ENCODE results near the gene BCKDK. TPM values are rescaled to one million over a fixed set of nuclear protein-coding genes. Genes with fewer than 3 reads are reported as not detected.
"Not testable (repeated sequence)": the region's sequence is repeated elsewhere in the genome, so short reads cannot be mapped to it uniquely, and the experiment has no call there.

BCKDK gene
- total RNA-seq, 1 donor from 2014 or later, result 44.9 TPM

- Histone ChIP-seq H3K4me2 (ENCODE audit: low read length) (no peak overlapping the region), H3K36me3 (ENCODE audit: insufficient read depth, low read length) (no peaks in the 10 kb centered on the region), H3K4me3 (ENCODE audit: insufficient read depth, low read depth, low read length) (no peak overlapping the region), H3K79me2 (ENCODE audit: insufficient read depth, low read length) (no peaks in the 10 kb centered on the region), H3K27me3 (ENCODE audit: insufficient read depth, low read length) (peaks cover 29% of the 10 kb centered on the region), H3K9me3 (ENCODE audit: insufficient read depth, low read depth, low read length) (no peaks in the 10 kb centered on the region), H3K27ac (ENCODE audit: low read depth, low read length) (no peak overlapping the region), H4K20me1 (ENCODE audit: insufficient read depth, low read length) (no peaks in the 10 kb centered on the region), H3K9ac (ENCODE audit: low read length) (no peak overlapping the region), H3K4me1 (ENCODE audit: insufficient read depth, low read length) (peaks cover 17% of the 10 kb centered on the region), H2AFZ (ENCODE audit: low read depth, low read length) (no peak overlapping the region)
- H3K27ac Mint-ChIP-seq (ENCODE audit: unreplicated experiment), result peak overlapping the region; percentile 80
- no peak for TF ChIP-seq EZH2 (IDR thresholded peaks at IDR 0.05; ENCODE audit: insufficient read depth, low read length)
- TF ChIP-seq, protein P1, sequence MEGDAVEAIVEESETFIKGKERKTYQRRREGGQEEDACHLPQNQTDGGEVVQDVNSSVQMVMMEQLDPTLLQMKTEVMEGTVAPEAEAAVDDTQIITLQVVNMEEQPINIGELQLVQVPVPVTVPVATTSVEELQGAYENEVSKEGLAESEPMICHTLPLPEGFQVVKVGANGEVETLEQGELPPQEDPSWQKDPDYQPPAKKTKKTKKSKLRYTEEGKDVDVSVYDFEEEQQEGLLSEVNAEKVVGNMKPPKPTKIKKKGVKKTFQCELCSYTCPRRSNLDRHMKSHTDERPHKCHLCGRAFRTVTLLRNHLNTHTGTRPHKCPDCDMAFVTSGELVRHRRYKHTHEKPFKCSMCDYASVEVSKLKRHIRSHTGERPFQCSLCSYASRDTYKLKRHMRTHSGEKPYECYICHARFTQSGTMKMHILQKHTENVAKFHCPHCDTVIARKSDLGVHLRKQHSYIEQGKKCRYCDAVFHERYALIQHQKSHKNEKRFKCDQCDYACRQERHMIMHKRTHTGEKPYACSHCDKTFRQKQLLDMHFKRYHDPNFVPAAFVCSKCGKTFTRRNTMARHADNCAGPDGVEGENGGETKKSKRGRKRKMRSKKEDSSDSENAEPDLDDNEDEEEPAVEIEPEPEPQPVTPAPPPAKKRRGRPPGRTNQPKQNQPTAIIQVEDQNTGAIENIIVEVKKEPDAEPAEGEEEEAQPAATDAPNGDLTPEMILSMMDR (IDR thresholded peaks at IDR 0.05; ENCODE audit: insufficient read depth, low read depth, low read length), result no peak
- H3K4me1 Mint-ChIP-seq (ENCODE audit: low read depth, unreplicated experiment), result peaks cover 5% of the 10 kb centered on the region
- no peaks in the 10 kb centered on the region for H3K36me3 Mint-ChIP-seq (ENCODE audit: low read depth, unreplicated experiment)
- DNase-seq (ENCODE audit: low read depth) (no peak), FAIRE-seq (no peak)
- peaks cover 5% of the 10 kb centered on the region for H3K9me3 Mint-ChIP-seq (ENCODE audit: unreplicated experiment)
- peaks cover 26% of the 10 kb centered on the region for H3K27me3 Mint-ChIP-seq (ENCODE audit: low read depth, unreplicated experiment)
- H3K4me3 Mint-ChIP-seq (ENCODE audit: unreplicated experiment), result peak overlapping the region; percentile 62
These were observed 35.5 kb downstream of the BCKDK start for GRCh38 chr16:31143694-31144148.

DNA sequence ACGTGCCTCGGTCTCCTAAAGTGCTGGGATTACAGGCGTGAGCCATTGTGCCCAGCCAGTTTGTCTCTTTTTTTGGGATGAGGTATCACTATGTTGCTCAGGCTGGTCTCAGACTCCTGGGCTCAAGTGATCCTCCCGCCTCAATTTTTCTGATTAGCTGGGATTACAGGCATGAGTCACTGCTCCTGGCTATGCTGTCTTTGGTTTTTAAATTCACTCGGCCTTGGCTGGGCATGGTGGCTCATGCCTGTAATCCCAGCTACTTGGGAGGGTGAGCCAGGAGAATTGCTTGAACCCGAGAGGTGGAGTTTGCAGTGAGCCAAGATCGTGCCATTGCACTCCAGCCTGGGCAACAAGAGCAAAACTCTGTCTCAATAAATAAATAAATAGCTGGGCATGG lies 36.2 kb downstream of the BCKDK start:
- not testable (repeated sequence) for H3K27ac ChIP-seq (ENCODE audit: low read depth, low read length); DNase-seq (ENCODE audit: low read depth); H3K79me2 ChIP-seq (ENCODE audit: insufficient read depth, low read length); H3K4me1 Mint-ChIP-seq (ENCODE audit: low read depth, unreplicated experiment); H3K36me3 ChIP-seq (ENCODE audit: insufficient read depth, low read length); H3K4me3 Mint-ChIP-seq (ENCODE audit: unreplicated experiment); H3K4me3 ChIP-seq (ENCODE audit: insufficient read depth, low read depth, low read length); H3K9me3 ChIP-seq (ENCODE audit: insufficient read depth, low read depth, low read length); H3K27ac Mint-ChIP-seq (ENCODE audit: unreplicated experiment); H3K36me3 Mint-ChIP-seq (ENCODE audit: low read depth, unreplicated experiment); H3K9ac ChIP-seq (ENCODE audit: low read length); H2AFZ ChIP-seq (ENCODE audit: low read depth, low read length); FAIRE-seq; H3K9me3 Mint-ChIP-seq (ENCODE audit: unreplicated experiment); H3K4me2 ChIP-seq (ENCODE audit: low read length); H4K20me1 ChIP-seq (ENCODE audit: insufficient read depth, low read length)
- peaks cover 29% of the 10 kb centered on the region for H3K27me3 Mint-ChIP-seq (ENCODE audit: low read depth, unreplicated experiment)
- peaks cover 12% of the 10 kb centered on the region for H3K4me1 ChIP-seq (ENCODE audit: insufficient read depth, low read length)
- H3K27me3 ChIP-seq (ENCODE audit: insufficient read depth, low read length), result peaks cover 29% of the 10 kb centered on the region

DNA sequence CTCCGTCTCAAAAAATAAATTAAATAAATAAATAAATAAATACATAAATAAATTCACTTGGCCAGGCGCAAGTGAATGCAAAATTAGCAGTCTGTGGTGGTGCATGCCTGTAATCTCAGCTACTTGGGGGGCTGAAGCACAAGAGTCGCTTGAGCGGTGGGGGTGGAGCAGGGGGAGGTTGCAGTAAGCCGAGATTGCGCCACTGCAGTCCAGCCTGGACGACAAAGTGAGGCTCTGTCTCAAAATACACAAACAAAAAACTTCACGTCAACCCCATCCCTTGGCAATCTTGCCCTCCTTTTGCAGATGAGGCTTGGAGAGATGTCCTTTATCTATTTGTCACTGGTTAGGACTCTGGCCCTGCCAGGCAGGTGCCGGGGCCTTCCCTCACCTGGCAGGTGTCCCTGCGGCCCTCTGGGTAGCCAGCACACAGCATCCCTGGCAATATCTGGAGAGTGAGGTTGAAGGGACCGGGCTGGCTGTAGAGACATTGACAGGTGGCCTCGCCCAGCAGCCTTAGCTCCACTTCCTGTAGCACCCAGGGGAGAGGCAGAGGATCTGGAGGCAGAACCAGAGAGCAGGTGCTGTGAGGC lies 37.3 kb downstream of the BCKDK start:
- Mint-ChIP-seq H3K27me3 (ENCODE audit: low read depth, unreplicated experiment) (peaks cover 31% of the 10 kb centered on the region), H3K4me1 (ENCODE audit: low read depth, unreplicated experiment) (peaks cover 5% of the 10 kb centered on the region), H3K36me3 (ENCODE audit: low read depth, unreplicated experiment) (no peaks in the 10 kb centered on the region), H3K9me3 (ENCODE audit: unreplicated experiment) (peaks cover 5% of the 10 kb centered on the region), H3K27ac (ENCODE audit: unreplicated experiment) (no peak overlapping the region), H3K4me3 (ENCODE audit: unreplicated experiment) (no peak overlapping the region)
- H3K79me2 ChIP-seq (ENCODE audit: insufficient read depth, low read length), result no peaks in the 10 kb centered on the region
- DNase-seq (ENCODE audit: low read depth) (no peak), FAIRE-seq (no peak)
- no peaks in the 10 kb centered on the region for H3K36me3 ChIP-seq (ENCODE audit: insufficient read depth, low read length)
- no peak overlapping the region for H3K4me2 ChIP-seq (ENCODE audit: low read length)
- TF ChIP-seq EZH2 (IDR thresholded peaks at IDR 0.05; ENCODE audit: insufficient read depth, low read length), result no peak
- TF ChIP-seq, protein P1 (IDR thresholded peaks at IDR 0.05; ENCODE audit: insufficient read depth, low read depth, low read length), result no peak
- no peak overlapping the region for H2AFZ ChIP-seq (ENCODE audit: low read depth, low read length)
- H3K27ac ChIP-seq (ENCODE audit: low read depth, low read length), result no peak overlapping the region
- peaks cover 29% of the 10 kb centered on the region for H3K27me3 ChIP-seq (ENCODE audit: insufficient read depth, low read length)
- H3K4me3 ChIP-seq (ENCODE audit: insufficient read depth, low read depth, low read length), result no peak overlapping the region
- no peak overlapping the region for H3K9ac ChIP-seq (ENCODE audit: low read length)
- H3K9me3 ChIP-seq (ENCODE audit: insufficient read depth, low read depth, low read length), result no peaks in the 10 kb centered on the region
- H3K4me1 ChIP-seq (ENCODE audit: insufficient read depth, low read length), result peaks cover 12% of the 10 kb centered on the region
- H4K20me1 ChIP-seq (ENCODE audit: insufficient read depth, low read length), result no peaks in the 10 kb centered on the region

All from astrocyte (in vitro differentiated cells and primary cell).